CD4-positive, alpha-beta T cell treated with Interleukin-12 subunit alpha and Interleukin-12 subunit beta, for 1 hour (primary cell): ENCODE results near the gene PELI2.

Experiments
- DNase-seq: peaks from one replicate; pipeline ENCODE4 v3.0.0-alpha.2; 2020

PELI2 gene

GRCh38 chr14:56119201-56119981 lies 1.2 kb downstream of the PELI2 start:
- DNase-seq, result peak; percentile 20

GRCh38 chr14:56120091-56120691 lies 2.0 kb downstream of the PELI2 start:
- DNase-seq, result no peak

GRCh38 chr14:56121816-56122215 lies 3.6 kb downstream of the PELI2 start:
- no peak for DNase-seq

- no peak for DNase-seq
These were observed 4.1 kb downstream of the PELI2 start for GRCh38 chr14:56122301-56122700.

- no peak for DNase-seq
These were observed 6.1 kb downstream of the PELI2 start for GRCh38 chr14:56124327-56124726.

- DNase-seq, result no peak
These were observed 7.8 kb downstream of the PELI2 start for GRCh38 chr14:56125772-56126636.

- no peak for DNase-seq
These were observed 8.4 kb downstream of the PELI2 start for GRCh38 chr14:56126637-56126913.

- DNase-seq, result no peak
These were observed 8.9 kb downstream of the PELI2 start for GRCh38 chr14:56127156-56127555.

- DNase-seq, result no peak
These were observed 10.9 kb downstream of the PELI2 start for GRCh38 chr14:56129092-56129491.

GRCh38 chr14:56129933-56130332 lies 11.7 kb downstream of the PELI2 start:
- DNase-seq, result no peak

GRCh38 chr14:56131004-56131864 lies 13.0 kb downstream of the PELI2 start:
- no peak for DNase-seq

GRCh38 chr14:56131865-56132833 lies 13.9 kb downstream of the PELI2 start:
- no peak for DNase-seq

- no peak for DNase-seq
These were observed 15.3 kb downstream of the PELI2 start for GRCh38 chr14:56133547-56133946.

- no peak for DNase-seq
These were observed 16.8 kb downstream of the PELI2 start for GRCh38 chr14:56135001-56135400.

- no peak for DNase-seq
These were observed 17.5 kb downstream of the PELI2 start for GRCh38 chr14:56135668-56136067.

GRCh38 chr14:56136571-56137452 lies 18.6 kb downstream of the PELI2 start:
- DNase-seq, result no peak

GRCh38 chr14:56137453-56137807 lies 19.2 kb downstream of the PELI2 start:
- no peak for DNase-seq

- no peak for DNase-seq
These were observed 19.6 kb downstream of the PELI2 start for GRCh38 chr14:56137849-56138248.

GRCh38 chr14:56138928-56139327 lies 20.7 kb downstream of the PELI2 start:
- DNase-seq, result no peak

- no peak for DNase-seq
These were observed 24.1 kb downstream of the PELI2 start for GRCh38 chr14:56142314-56142713.

- DNase-seq, result no peak
These were observed 24.8 kb downstream of the PELI2 start for GRCh38 chr14:56143025-56143424.
